SU-DHL-6 (cell line): Measurements from ENCODE around the gene CCNC.

ENCODE experiments used
- H2AFZ ChIP-seq: fragments of 200-600 bp; sonication (generic); 2 replicates; pipeline ENCODE4 v1.6.1; 2014; ENCODE audit warnings: low read depth, mild to moderate bottlenecking, moderate library complexity, mixed read lengths, antibody characterized with exemption, low read length; ENCODE audit not compliant: severe bottlenecking
- H3F3A ChIP-seq: fragments of 200-600 bp; shearing (Covaris generic); 2 replicates; pipeline ENCODE4 v1.6.0; 2016; ENCODE audit warnings: antibody characterized with exemption, mild to moderate bottlenecking; ENCODE audit not compliant: insufficient read depth
- H3K27ac ChIP-seq: fragments of 200-600 bp; sonication (generic); 2 replicates; pipeline ENCODE4 v1.5.1; 2016; ENCODE audit warnings: low read depth, mild to moderate bottlenecking, low read length, moderate library complexity, mixed read lengths
- H3K27me3 ChIP-seq: fragments of 200-600 bp; sonication (generic), shearing (Covaris generic); 2 replicates; pipeline ENCODE4 v1.6.0; 2014; ENCODE audit warnings: mild to moderate bottlenecking, low read length
- H3K36me3 ChIP-seq: fragments of 200-600 bp; sonication (generic); 2 replicates; pipeline ENCODE4 v1.6.1; 2014; ENCODE audit warnings: mild to moderate bottlenecking, low read length, mixed read lengths
- H3K4me2 ChIP-seq: fragments of 300-600, 200-600 bp; shearing (Covaris generic), sonication (generic); 2 replicates; pipeline ENCODE4 v1.6.0; 2014; ENCODE audit warnings: low read length, low read depth, mild to moderate bottlenecking; ENCODE audit not compliant: poor library complexity, severe bottlenecking
- H3K4me3 ChIP-seq: fragments of 200-600 bp; sonication (generic); 2 replicates; pipeline ENCODE4 v1.5.1; 2014; ENCODE audit warnings: antibody characterized with exemption, low read length, mild to moderate bottlenecking, mixed read lengths; ENCODE audit not compliant: insufficient read depth, poor library complexity, severe bottlenecking
- H3K79me2 ChIP-seq: fragments of 200-600 bp; sonication (generic); 2 replicates; pipeline ENCODE4 v1.6.1; 2014; ENCODE audit warnings: mild to moderate bottlenecking, low read length, moderate library complexity; ENCODE audit not compliant: insufficient read depth
- H3K9ac ChIP-seq: fragments of 200-600 bp; sonication (generic); 2 replicates; pipeline ENCODE4 v1.7.0; 2014; ENCODE audit warnings: mild to moderate bottlenecking, low read length
- H3K9me2 ChIP-seq: fragments of 200-600 bp; sonication (generic); replicated peaks from 2 replicates; pipeline ENCODE4 v1.6.1; 2014; ENCODE audit warnings: low read length; ENCODE audit not compliant: insufficient read depth
- H3K9me3 ChIP-seq: fragments of 200-600 bp; sonication (generic); 2 replicates; pipeline ENCODE4 v1.6.1; 2014; ENCODE audit warnings: low read length, mixed read lengths; ENCODE audit not compliant: insufficient read depth
- H4K20me1 ChIP-seq: fragments of 200-600 bp; sonication (generic); 2 replicates; pipeline ENCODE4 v1.6.1; 2014; ENCODE audit warnings: low read depth, mild to moderate bottlenecking, antibody characterized with exemption, low read length, moderate library complexity, mixed read lengths
- EZH2phosphoT487 ChIP-seq: fragments of 200-600 bp; sonication (generic), shearing (Covaris generic); conservative IDR thresholded peaks from 2 replicates; pipeline ENCODE4 v1.6.1; 2018; ENCODE audit warnings: mild to moderate bottlenecking, antibody characterized with exemption, low read length, moderate library complexity, mixed read lengths
- TF ChIP-seq, protein P1 (sequence below): fragments of 200-600 bp; sonication (generic); IDR thresholded peaks from one replicate; pipeline ENCODE4 v1.5.1; 2017; ENCODE audit warnings: antibody characterized with exemption, mild to moderate bottlenecking, low read length, moderate library complexity; ENCODE audit not compliant: insufficient read depth, poor library complexity, severe bottlenecking

Gene CCNC

DNA sequence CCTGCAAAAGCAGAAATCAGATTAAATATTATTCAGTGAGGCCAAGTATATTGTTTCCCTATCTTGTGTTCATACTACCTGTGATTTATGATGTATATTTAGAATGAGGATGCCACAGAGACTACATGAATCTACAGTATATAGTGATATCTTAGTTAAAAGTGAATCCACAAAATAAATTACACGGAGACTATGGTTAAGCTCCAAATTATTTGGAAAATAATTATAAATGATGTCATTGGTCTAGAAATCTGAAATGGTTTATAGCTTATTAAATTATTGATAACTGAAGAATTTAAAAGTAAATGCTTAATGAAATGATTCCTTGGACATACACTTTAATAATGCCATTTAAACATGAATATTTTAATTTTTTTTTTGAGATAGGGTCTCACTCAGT lies 49.0 kb downstream of the CCNC start:
- Histone ChIP-seq H3K4me2 (no peak overlapping the region), H3F3A (peaks cover 22% of the 10 kb centered on the region), H2AFZ (no peak overlapping the region), H3K9me2 (no peaks in the 10 kb centered on the region), H3K27me3 (no peaks in the 10 kb centered on the region), H4K20me1 (no peaks in the 10 kb centered on the region), H3K27ac (no peak overlapping the region), H3K9me3 (no peaks in the 10 kb centered on the region), H3K4me3 (no peak overlapping the region), H3K36me3 (no peaks in the 10 kb centered on the region), H3K9ac (no peak overlapping the region), H3K79me2 (peaks cover 6% of the 10 kb centered on the region)
- TF ChIP-seq EZH2phosphoT487: no peak
- TF ChIP-seq, protein P1, sequence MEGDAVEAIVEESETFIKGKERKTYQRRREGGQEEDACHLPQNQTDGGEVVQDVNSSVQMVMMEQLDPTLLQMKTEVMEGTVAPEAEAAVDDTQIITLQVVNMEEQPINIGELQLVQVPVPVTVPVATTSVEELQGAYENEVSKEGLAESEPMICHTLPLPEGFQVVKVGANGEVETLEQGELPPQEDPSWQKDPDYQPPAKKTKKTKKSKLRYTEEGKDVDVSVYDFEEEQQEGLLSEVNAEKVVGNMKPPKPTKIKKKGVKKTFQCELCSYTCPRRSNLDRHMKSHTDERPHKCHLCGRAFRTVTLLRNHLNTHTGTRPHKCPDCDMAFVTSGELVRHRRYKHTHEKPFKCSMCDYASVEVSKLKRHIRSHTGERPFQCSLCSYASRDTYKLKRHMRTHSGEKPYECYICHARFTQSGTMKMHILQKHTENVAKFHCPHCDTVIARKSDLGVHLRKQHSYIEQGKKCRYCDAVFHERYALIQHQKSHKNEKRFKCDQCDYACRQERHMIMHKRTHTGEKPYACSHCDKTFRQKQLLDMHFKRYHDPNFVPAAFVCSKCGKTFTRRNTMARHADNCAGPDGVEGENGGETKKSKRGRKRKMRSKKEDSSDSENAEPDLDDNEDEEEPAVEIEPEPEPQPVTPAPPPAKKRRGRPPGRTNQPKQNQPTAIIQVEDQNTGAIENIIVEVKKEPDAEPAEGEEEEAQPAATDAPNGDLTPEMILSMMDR: no peak

DNA sequence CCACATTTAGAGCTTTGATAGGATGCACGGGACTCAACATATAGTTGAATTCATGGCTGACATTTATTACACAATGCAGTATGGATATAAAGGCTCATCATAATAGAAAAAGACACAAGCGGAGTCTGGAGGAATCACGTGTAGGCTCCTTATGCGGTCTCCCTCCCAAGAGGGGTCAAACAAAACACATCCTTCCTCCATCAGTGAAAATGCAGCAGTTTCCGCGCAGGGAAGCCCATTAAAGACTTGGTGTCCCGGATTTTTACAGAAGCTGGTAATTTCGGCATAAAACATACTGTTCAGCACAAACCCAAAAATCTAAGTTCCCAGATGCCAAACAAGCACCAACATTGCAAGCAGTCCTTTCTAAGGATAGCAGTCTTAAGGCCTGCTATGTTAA lies 54.4 kb downstream of the CCNC start:
- H3K9me2 ChIP-seq: no peaks in the 10 kb centered on the region
- H3K9ac ChIP-seq: peak overlapping the region; percentile 86
- TF ChIP-seq, protein P1: no peak
- no peak for TF ChIP-seq EZH2phosphoT487
- H4K20me1 ChIP-seq: no peaks in the 10 kb centered on the region
- H3K27me3 ChIP-seq: no peaks in the 10 kb centered on the region
- no peaks in the 10 kb centered on the region for H3K9me3 ChIP-seq
- H3K4me3 ChIP-seq: peak overlapping the region; percentile 91
- no peak overlapping the region for H3K27ac ChIP-seq
- peaks cover 50% of the 10 kb centered on the region for H3K79me2 ChIP-seq
- H3K4me2 ChIP-seq: peak overlapping the region; percentile 82
- peaks cover 20% of the 10 kb centered on the region for H3F3A ChIP-seq
- no peak overlapping the region for H2AFZ ChIP-seq
- no peaks in the 10 kb centered on the region for H3K36me3 ChIP-seq

DNA sequence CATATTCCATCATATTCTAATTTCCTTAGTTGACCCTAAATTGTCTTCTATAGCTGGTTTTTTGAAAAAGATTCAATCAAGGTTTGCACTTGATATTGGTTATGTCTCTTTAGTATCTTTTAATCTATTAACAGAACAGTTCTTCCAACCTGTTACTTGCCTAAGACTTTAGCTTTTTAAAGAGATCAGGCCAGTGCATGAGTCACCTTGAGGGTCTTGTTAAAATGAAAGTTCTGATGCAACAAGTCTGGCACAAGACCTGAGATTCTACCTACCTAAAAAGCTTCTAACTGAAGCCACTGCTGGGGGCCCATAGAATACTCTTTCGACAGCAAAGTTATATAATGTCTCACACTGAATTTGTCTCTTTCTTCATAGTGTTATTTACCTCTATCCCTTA lies 56.4 kb downstream of the CCNC start:
- H3K27me3 ChIP-seq: no peaks in the 10 kb centered on the region
- H3K9me2 ChIP-seq: no peaks in the 10 kb centered on the region
- TF ChIP-seq, protein P1: no peak
- TF ChIP-seq EZH2phosphoT487: no peak
- no peak overlapping the region for H3K9ac ChIP-seq
- no peak overlapping the region for H3K27ac ChIP-seq
- no peak overlapping the region for H2AFZ ChIP-seq
- peaks cover 50% of the 10 kb centered on the region for H3K79me2 ChIP-seq
- peak overlapping the region; percentile 82 for H3K4me2 ChIP-seq
- peaks cover 3% of the 10 kb centered on the region; the same call in 1 of the 2 replicates for H3K36me3 ChIP-seq
- no peaks in the 10 kb centered on the region for H3K9me3 ChIP-seq
- no peak overlapping the region for H3K4me3 ChIP-seq
- peaks cover 17% of the 10 kb centered on the region for H3F3A ChIP-seq
- H4K20me1 ChIP-seq: no peaks in the 10 kb centered on the region
